Measurements from ENCODE around the gene MYO9B. TPM values are rescaled to one million over a fixed set of nuclear protein-coding genes. Genes with fewer than 3 reads are reported as not detected.
"Not testable (repeated sequence)": the region's sequence is repeated elsewhere in the genome, so short reads cannot be mapped to it uniquely, and the experiment has no call there.

The MYO9B gene
- total RNA-seq, 1 experiment from 2014 or later, result 85.4 TPM

GRCh38 chr19:17138937-17139598 lies 63.5 kb downstream of the MYO9B start:
- H3K27ac ChIP-seq (ENCODE audit: low read depth, low read length, poor library complexity, severe bottlenecking), result no peak overlapping the region
- intact Hi-C loops (cut with micrococcal nuclease; ENCODE audit: unreplicated experiment), result loop anchor here (5.0 kb wide), 1 partner anchor 62 kb away; the partner anchor contains the start of genes HAUS8 and MYO9B
- TF ChIP-seq EZH2 (IDR thresholded peaks at IDR 0.05; ENCODE audit: borderline replicate concordance, low read depth, low read length, poor library complexity, severe bottlenecking), result no peak
- TF ChIP-seq CTCF (conservative IDR thresholded peaks at IDR 0.05; ENCODE audit: low read depth, low read length), result no peak
- no peak overlapping the region for H3K4me3 ChIP-seq (ENCODE audit: low read depth, low read length, poor library complexity, severe bottlenecking)
- H3K9me3 ChIP-seq (ENCODE audit: low read depth, low read length, poor library complexity, severe bottlenecking), result no peaks in the 10 kb centered on the region
- H3K36me3 ChIP-seq (ENCODE audit: insufficient read depth, low read length, poor library complexity, severe bottlenecking), result peaks cover 4% of the 10 kb centered on the region
- DNase-seq (ENCODE audit: low spot score), result no peak
- BruUV-seq (replicated peaks), result no TSS peak
- H3K27me3 ChIP-seq (replicated peaks; ENCODE audit: insufficient read depth, low read depth, low read length, poor library complexity), result no peaks in the 10 kb centered on the region
- ChIA-PET POLR2A (ENCODE audit: low non-redundant PET) (no interaction called here), CTCF (no interaction called here)
- H3K4me1 ChIP-seq (ENCODE audit: insufficient read depth, low read length, poor library complexity, severe bottlenecking), result peaks cover 17% of the 10 kb centered on the region

GRCh38 chr19:17144771-17145170 lies 69.2 kb downstream of the MYO9B start:
- H3K27ac ChIP-seq (ENCODE audit: low read depth, low read length, poor library complexity, severe bottlenecking); POLR2A ChIA-PET (ENCODE audit: low non-redundant PET); H3K36me3 ChIP-seq (ENCODE audit: insufficient read depth, low read length, poor library complexity, severe bottlenecking); DNase-seq (ENCODE audit: low spot score); H3K27me3 ChIP-seq (replicated peaks; ENCODE audit: insufficient read depth, low read depth, low read length, poor library complexity); H3K4me3 ChIP-seq (ENCODE audit: low read depth, low read length, poor library complexity, severe bottlenecking); intact Hi-C loops (cut with micrococcal nuclease; ENCODE audit: unreplicated experiment); H3K4me1 ChIP-seq (ENCODE audit: insufficient read depth, low read length, poor library complexity, severe bottlenecking); BruUV-seq (replicated peaks); CTCF ChIA-PET; H3K9me3 ChIP-seq (ENCODE audit: low read depth, low read length, poor library complexity, severe bottlenecking): not testable (repeated sequence)

- DNase-seq (ENCODE audit: low spot score), result no peak
- Histone ChIP-seq H3K27ac (ENCODE audit: low read depth, low read length, poor library complexity, severe bottlenecking) (no peak overlapping the region), H3K9me3 (ENCODE audit: low read depth, low read length, poor library complexity, severe bottlenecking) (no peaks in the 10 kb centered on the region), H3K27me3 (replicated peaks; ENCODE audit: insufficient read depth, low read depth, low read length, poor library complexity) (no peaks in the 10 kb centered on the region), H3K4me3 (ENCODE audit: low read depth, low read length, poor library complexity, severe bottlenecking) (no peak overlapping the region), H3K36me3 (ENCODE audit: insufficient read depth, low read length, poor library complexity, severe bottlenecking) (peaks cover 4% of the 10 kb centered on the region), H3K4me1 (ENCODE audit: insufficient read depth, low read length, poor library complexity, severe bottlenecking) (no peaks in the 10 kb centered on the region)
- ChIA-PET CTCF (no interaction called here), POLR2A (ENCODE audit: low non-redundant PET) (no interaction called here)
- TF ChIP-seq CTCF (conservative IDR thresholded peaks at IDR 0.05; ENCODE audit: low read depth, low read length) (no peak), EZH2 (IDR thresholded peaks at IDR 0.05; ENCODE audit: borderline replicate concordance, low read depth, low read length, poor library complexity, severe bottlenecking) (no peak)
- intact Hi-C loops (cut with micrococcal nuclease; ENCODE audit: unreplicated experiment), result no loop called here
- BruUV-seq (replicated peaks), result no TSS peak
These were observed 70.2 kb downstream of the MYO9B start for GRCh38 chr19:17145546-17146497.

Measured in A673 (cell line).